Activated CD8-positive, alpha-beta memory T cell treated with anti-CD3 and anti-CD28 coated beads for 48 hours (primary cell): ENCODE results near the gene ZNF500.

Experiments
- DNase-seq, 3 experiments: peaks; one replicate each; pipeline ENCODE4 v3.0.0-alpha.2; 2020; ENCODE audit warnings: low read depth in 2 of 3, low spot score in 2 of 3

ZNF500 gene

DNA sequence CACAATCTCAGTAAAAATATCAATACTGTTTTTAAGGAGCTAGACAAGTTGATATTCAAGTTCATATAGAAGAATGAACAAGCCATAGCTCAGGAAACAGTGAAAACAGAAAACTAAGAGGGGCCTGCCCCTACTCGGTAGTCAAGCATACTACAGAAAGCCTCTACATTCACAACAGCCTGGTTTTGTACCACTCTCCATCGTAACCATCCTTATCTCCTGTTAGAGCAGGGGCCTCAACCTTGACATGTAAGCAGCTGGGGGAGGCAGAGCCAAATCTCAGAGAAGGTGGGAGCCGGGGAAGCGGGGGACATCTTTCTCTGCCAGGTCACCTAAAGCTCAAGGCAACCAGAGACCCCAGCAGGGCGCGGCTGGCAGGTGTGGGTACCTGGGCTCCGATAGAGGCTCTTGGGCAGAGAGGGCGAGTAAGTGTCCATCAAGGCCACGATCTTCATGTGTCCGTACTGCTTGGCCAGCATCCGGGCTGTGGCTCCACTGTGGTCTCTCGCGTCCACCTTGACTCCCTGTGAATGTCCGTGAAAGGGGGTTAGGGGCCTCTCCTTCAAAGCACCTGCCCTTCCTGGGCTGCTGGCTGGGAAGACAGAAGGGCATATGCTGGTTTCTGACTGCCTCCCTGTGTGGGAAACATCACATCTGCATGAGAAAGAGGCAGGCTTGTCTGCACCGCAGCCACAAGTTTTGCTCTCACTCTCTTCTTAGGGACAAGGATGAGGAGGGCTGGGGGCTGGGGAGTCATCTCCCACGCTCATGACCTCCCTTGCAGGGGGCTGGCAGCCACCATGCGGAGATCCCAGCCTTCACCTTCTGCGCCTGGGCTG lies 53.1 kb downstream of the ZNF500 start:
- no peak for DNase-seq

DNA sequence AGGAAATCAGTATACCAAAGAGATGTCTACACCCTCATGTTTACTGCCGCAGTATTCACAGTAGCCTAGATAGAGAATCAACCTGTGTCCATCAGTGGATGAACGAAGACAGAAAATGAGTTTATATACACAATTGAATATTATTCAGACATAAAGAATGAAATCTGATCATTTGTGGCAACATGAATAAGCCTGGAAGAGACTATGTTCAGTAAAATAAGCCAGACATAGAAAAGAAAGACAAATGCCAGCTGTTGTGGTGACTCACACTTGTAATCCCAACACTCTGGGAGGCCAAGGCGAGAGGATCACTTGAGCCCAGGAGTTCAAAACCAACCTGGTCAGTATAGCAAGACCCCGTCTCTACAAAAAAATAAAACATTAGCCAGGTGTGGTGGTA lies 57.5 kb downstream of the ZNF500 start:
- no peak for DNase-seq

DNA sequence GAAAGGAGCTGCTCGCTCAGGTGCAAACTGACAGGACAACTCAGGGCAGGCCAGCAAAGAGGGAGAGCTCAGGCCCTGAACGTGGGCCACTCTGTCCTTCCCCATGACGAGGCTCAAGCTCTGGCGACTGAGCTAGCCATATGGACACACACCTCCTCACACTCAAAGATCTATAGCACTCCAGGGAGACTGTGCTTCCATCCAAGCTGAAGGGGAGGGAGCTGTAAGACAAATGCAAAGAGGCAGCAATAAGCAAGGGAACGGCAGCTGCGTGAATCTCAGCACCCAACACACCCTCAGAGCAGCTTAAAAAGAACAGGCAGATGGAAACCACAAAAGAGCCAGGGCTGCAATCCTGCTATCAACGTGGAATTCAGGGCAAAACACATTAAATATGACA lies 60.1 kb downstream of the ZNF500 start:
- DNase-seq, result no peak

DNA sequence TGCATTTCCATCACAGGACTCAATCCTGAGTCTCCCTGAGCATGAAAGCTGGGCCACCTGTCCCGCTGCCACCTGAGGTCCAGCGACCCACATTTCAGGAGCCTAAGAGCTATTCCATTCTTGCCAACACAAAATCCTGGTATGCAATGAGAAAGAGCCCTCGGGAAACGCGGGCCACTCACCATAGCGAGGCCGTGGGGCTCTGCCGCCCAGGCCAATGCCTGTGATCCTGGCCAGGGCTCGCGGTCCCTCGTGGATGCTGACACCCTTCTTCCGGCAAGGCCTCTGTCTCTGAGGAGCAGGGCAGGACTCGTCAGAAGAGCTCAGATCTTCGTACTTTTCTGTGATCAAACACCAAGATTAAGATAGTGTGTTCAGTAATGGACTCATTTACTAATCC lies 62.0 kb downstream of the ZNF500 start:
- DNase-seq, result no peak

DNA sequence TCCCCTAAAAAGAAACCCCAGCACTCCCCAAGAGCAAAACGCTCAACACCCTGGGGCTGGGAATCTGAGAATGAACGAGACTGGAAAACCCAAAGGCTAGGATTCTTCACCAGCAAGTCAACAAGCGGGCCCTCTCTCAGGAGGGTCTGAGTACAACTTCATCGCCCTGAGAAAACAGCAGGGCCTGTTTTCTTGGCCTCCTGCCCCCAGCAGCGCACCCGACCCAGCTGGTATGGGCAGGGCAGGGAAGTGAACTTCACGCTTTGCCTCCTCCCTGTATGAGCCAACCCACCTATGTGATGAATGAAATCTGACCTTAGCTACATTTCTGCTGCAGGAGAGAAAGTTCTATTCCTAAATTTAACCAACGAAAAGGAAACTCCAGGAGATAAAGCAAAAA lies 62.5 kb downstream of the ZNF500 start:
- DNase-seq, result no peak

DNA sequence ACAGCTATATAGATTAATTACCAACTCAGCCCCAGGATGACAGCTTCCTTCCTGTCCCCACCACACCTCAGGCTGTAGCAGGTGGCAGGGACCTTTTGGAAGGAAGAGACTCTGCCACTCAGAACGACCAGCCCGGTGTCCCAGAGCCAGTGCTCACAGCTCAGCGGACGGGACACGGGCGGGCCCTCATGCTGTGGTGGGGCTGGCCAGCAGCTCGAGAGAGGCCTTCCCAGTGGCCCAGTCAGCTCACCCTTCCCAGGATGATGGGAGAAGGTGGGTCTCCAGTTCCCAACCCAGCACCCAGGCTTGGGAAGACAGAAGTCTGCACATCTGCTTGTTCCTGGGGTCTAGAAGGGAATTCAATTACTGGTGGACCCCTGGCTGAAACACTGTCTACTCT lies 63.1 kb downstream of the ZNF500 start:
- DNase-seq, result no peak

DNA sequence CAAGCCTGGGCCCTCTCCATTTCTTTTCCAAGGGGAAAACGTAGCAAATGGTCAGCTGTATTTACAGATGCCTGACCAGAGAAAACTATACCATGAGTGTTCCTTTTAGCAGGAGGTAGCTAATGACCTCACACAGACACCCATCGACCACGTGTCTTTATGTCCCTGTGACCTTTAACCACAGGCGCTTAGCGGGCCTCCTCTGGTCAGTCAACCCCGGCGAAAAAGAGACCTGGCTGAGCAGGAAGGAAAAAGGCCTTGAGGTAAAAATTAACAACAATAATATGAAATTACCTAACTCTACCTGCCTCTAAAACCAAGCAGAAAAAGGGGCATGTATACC lies 64.5 kb downstream of the ZNF500 start:
- DNase-seq, result no peak

DNA sequence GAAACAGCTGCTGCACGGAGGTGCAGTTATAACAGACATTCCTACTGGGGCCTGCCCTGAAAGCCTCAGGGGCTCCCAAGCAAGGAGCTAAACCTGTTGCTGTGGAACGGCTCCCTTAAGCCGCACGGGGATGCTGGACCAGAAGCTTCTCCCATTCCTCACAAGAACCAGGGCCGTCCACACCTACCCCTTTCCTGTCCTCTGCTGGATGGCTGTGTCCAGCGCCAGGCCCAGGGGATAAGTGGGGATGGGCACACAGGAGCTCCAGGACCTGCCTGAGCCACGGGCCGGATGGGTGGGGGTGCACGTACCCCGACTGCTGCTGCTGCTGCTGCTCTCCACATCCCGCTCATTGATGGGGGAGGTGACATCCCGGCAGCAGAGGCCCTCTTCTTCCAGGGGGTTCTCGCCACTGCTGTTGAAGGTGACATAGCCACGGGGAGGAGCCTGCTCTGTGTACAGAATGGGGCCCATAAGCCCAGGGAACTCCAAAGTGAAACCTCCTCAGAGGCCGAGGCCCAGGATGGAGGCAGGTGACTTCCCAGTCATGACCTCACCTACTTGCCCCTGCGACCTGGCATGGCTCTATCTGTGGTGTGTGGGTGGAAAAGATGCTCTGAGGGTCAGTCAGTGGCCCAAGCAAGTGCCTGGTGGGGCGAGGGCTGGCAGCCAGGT lies 65.0 kb downstream of the ZNF500 start:
- no peak for DNase-seq

DNA sequence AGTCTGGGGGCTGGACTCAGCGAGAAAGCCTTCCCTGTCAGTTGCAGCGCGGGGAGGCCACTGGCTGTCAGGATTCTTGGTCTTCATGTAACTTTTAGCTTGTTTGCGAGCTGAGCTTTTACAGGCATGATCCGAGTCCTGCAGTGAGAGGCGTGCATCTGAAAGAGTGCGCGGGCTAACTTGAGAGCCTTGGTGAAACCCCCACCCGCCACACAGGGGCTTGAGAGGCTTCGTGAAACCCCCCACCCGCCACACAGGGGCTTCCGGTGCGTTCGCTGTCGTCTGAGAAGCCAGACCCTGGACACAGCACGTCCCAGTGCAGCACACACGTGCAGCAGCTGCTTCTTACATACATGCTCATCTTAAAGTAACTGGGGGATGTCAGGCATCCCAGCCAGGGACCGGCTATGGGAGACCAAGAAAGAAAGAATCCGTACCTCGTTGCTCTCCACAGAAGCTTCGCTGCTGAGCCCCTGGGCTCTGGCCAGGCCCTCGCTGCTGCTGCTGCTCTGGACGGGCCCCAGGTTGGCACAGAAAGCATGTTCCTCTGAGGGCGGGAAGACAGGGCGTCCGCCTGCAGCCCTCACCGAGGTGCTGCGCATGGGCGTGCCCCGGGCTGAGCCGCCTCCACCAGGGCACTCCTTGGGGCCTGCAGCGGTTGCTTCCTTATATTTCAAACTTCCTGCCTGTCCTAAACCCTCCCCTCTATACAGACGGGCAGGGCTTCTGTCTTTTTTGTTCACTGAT lies 65.8 kb downstream of the ZNF500 start:
- no peak for DNase-seq

DNA sequence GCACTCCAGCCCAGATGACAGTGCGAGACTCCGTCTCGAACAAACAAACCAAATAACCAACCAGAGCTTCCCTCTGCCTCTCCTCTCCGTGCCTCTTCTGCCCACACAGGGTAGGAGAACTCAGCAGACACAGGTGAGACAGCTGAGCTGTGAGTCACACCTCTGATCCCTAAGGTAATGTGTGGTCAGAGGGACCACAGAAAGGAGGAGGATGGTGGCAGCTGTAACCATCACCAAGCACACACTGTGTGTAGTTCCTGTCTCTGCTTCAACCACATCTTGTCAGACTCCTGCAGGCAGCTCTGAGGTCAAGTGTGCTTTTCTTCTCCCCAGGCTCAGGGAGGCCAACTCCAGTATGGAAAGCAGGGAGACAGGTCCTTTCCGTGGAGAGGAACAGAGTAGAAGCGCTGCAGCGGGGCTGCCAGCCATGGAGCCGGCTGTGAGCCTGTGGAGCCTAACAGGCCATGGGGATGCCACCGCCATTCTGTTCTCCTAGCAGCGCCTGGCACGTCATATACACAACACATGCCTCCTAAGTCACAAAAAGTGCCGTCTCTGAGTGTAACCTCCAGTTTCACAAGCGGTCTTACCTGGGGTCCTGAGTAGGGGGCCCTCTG lies 66.5 kb downstream of the ZNF500 start:
- DNase-seq, result no peak

DNA sequence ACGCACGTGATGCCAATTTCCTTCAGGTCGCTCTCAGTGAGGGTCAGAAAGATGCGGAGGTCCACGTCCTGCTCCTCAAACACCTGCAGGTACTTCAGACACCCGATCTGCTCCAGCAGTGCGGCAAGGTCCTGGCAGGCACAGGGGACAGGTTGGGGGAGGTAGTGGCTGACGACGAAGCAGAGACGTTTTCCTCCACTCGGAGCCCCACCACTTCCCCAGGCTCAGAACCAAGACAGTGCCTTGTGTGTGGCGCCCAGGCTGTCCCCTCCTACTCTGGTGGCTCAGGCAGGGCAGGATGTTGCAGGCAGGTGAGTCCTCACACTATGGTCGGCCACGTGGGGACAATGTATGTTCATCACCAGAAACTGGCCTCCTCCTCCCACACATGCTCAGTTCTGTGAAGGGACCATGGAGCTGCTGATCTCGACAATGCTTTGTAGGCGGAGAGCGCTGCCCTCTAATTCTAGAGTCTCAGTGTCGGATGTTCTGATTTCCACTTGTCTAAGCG lies 67.9 kb downstream of the ZNF500 start:
- DNase-seq, result no peak

DNA sequence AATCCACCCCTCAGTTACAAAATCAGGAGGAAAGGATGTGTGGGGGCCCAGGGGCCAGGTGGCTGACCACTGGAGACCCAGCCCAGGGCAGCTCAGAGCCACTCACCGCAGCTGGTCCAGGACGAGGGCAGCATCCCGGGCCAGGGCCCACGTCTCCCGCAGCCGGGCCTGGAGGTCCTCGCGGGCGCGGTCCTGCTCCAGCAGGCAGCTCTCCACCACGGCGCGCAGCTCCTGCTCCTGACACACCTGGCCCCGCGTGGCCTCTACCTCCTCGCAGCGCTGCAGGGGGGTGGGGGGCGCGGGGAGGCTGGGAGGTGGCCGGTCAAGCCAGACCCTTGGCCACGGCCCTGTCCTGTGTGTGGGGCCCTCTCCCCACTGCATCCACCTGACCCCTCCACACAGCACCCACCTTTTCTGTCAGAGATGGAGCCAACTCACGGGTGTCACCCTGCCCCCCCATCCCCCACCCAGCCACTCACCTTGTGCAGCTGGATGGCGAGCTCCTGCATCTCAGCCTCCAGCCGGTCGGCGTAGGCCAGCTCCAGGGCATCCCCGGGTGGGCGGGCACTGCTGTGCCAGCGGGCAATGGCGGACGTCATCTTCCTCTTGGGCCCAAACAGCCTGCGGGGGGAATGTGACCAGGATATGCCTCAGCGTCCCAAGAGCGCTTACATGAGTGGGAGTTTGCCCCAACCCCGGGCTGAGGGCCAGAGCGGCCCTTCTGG lies 68.5 kb downstream of the ZNF500 start:
- no peak for DNase-seq
